CD14-positive monocyte (primary cell): ENCODE measurements around the gene TMF1. TPM values are rescaled to one million over a fixed set of nuclear protein-coding genes. Genes with fewer than 3 reads are reported as not detected.

Source experiments
- DNase-seq, 3 donors: peaks; one replicate each; pipeline ENCODE4 v3.0.0-alpha.2; 2011 to 2022
- H2AFZ ChIP-seq: 2 replicates; pipeline ENCODE4 v1.6.0; 2012; ENCODE audit warnings: mild to moderate bottlenecking, low read depth, low read length, inconsistent platforms; ENCODE audit not compliant: insufficient read depth, poor library complexity, severe bottlenecking
- H3K27ac ChIP-seq, 2 donors: 1 replicate in 1 of 2; 2 replicates in 1 of 2; pipeline ENCODE4 v1.5.1; 2012 to 2013; ENCODE audit warnings: low read length in 2 of 2, control low read depth in 1 of 2, inconsistent platforms in 1 of 2, low read depth in 1 of 2, mild to moderate bottlenecking in 1 of 2
- H3K27me3 ChIP-seq, 2 donors: one replicate each; pipeline versions ENCODE4 v1.6.0 to v1.6.1; 2011 to 2013; ENCODE audit warnings: low read length in 2 of 2; ENCODE audit not compliant: control insufficient read depth in 2 of 2, insufficient read depth in 2 of 2
- H3K36me3 ChIP-seq, 2 donors: replicated peaks in 1 of 2; 1 replicate in 1 of 2; 2 replicates in 1 of 2; pipeline versions ENCODE4 v1.5.1 to v1.6.1; 2012 to 2013; ENCODE audit warnings: low read length in 2 of 2, control low read depth in 1 of 2, inconsistent platforms in 1 of 2, mild to moderate bottlenecking in 1 of 2; ENCODE audit not compliant: insufficient read depth in 2 of 2, control insufficient read depth in 1 of 2
- H3K4me1 ChIP-seq, 2 donors: 1 replicate in 1 of 2; 2 replicates in 1 of 2; pipeline versions ENCODE4 v1.5.1 to v1.6.1; 2012 to 2013; ENCODE audit warnings: low read length in 2 of 2, control low read depth in 1 of 2, inconsistent platforms in 1 of 2, mild to moderate bottlenecking in 1 of 2, moderate library complexity in 1 of 2; ENCODE audit not compliant: insufficient read depth in 2 of 2, control insufficient read depth in 1 of 2
- H3K4me2 ChIP-seq: replicated peaks from 2 replicates; pipeline ENCODE3; 2012; ENCODE audit warnings: low read length, moderate library complexity, mild to moderate bottlenecking; ENCODE audit not compliant: poor library complexity, severe bottlenecking; ENCODE audit errors: extremely low read depth
- H3K4me3 ChIP-seq, 3 experiments: fragments of 200-600 bp in 1 of 3; sonication (generic) in 1 of 3; replicated peaks in 1 of 3; 1 replicate in 2 of 3; 2 replicates in 1 of 3; pipeline ENCODE4 v1.5.1; 2011 to 2013; ENCODE audit warnings: low read length in 3 of 3, mild to moderate bottlenecking in 3 of 3, control low read depth in 2 of 3, low read depth in 2 of 3, inconsistent platforms in 1 of 3, moderate library complexity in 1 of 3
- H3K79me2 ChIP-seq: 2 replicates; pipeline ENCODE4 v1.6.0; 2012; ENCODE audit warnings: mild to moderate bottlenecking, control low read depth, inconsistent platforms, low read length, moderate library complexity; ENCODE audit not compliant: insufficient read depth
- H3K9ac ChIP-seq: 2 replicates; pipeline ENCODE4 v1.6.0; 2017; ENCODE audit warnings: low read length, mild to moderate bottlenecking; ENCODE audit not compliant: insufficient read depth, poor library complexity, severe bottlenecking
- H3K9me3 ChIP-seq, 2 donors: replicated peaks in 1 of 2; 1 replicate in 1 of 2; 2 replicates in 1 of 2; pipeline versions ENCODE4 v1.5.1 to v1.6.1; 2012 to 2013; ENCODE audit warnings: low read length in 2 of 2, control low read depth in 1 of 2; ENCODE audit not compliant: control insufficient read depth in 1 of 2, insufficient read depth in 1 of 2
- H4K20me1 ChIP-seq: 2 replicates; pipeline ENCODE4 v1.6.0; 2012; ENCODE audit warnings: mild to moderate bottlenecking, low read length, control low read depth, moderate library complexity; ENCODE audit not compliant: insufficient read depth
- H3K27ac Mint-ChIP-seq, 7 donors: one replicate each; pipeline ENCODE4 v1.8.0; 2020; ENCODE audit warnings: mild to moderate bottlenecking in 7 of 7, mixed read lengths in 7 of 7, moderate library complexity in 6 of 7, inconsistent platforms in 2 of 7
- H3K27me3 Mint-ChIP-seq, 3 donors: one replicate each; pipeline ENCODE4 v1.8.0; 2021 to 2022; ENCODE audit warnings: low read depth in 3 of 3, mild to moderate bottlenecking in 3 of 3, mixed read lengths in 3 of 3, moderate library complexity in 3 of 3, inconsistent platforms in 1 of 3
- H3K36me3 Mint-ChIP-seq, 2 donors: one replicate each; pipeline ENCODE4 v1.8.0; 2020; ENCODE audit warnings: mixed read lengths in 2 of 2, inconsistent platforms in 1 of 2, mild to moderate bottlenecking in 1 of 2
- H3K4me1 Mint-ChIP-seq: one replicate; pipeline ENCODE4 v1.8.0; 2020; ENCODE audit warnings: mild to moderate bottlenecking, mixed read lengths
- H3K4me3 Mint-ChIP-seq, 2 donors: one replicate each; pipeline ENCODE4 v1.8.0; 2020; ENCODE audit warnings: mild to moderate bottlenecking in 2 of 2, mixed read lengths in 2 of 2, moderate library complexity in 1 of 2
- H3K9me3 Mint-ChIP-seq, 7 donors: one replicate each; pipeline ENCODE4 v1.8.0; 2020 to 2022; ENCODE audit warnings: mixed read lengths in 7 of 7, mild to moderate bottlenecking in 6 of 7, moderate library complexity in 6 of 7, inconsistent platforms in 2 of 7
- CTCF ChIP-seq: fragments of 200-600 bp; IDR thresholded peaks from one replicate; pipeline ENCODE4 v1.8.0; 2022; ENCODE audit warnings: antibody characterized with exemption, mild to moderate bottlenecking
- WGBS: methylation state at CpG from one replicate; pipeline ENCODE4 v1.1.5; 2013; ENCODE audit warnings: missing lambda C conversion rate; ENCODE audit not compliant: insufficient coverage; 5-methylcytosine and 5-hydroxymethylcytosine counted together
- intact Hi-C, 2 donors: fragments of 100-400 bp; cut with micrococcal nuclease; formaldehyde crosslinking; loops; one replicate each; pipeline versions ENCODE4 v1.15.0 to v1.15.1; 2023
- polyA plus RNA-seq, 3 donors: library from polyadenylated mRNA; depleted of rRNA in 1 of 3; unstranded in 2 of 3; stranded (reverse) in 1 of 3; fragments of 300-500 nt in 2 of 3; fragments of >200 nt in 1 of 3; fragmentation: Illumina TruSeq in 2 of 3; gene quantifications; 1 replicate in 2 of 3; 2 replicates in 1 of 3; pipeline ENCODE4 v1.2.3, GENCODE V29; 2012 to 2021

Gene TMF1
- polyA plus RNA-seq, 3 donors: 6.4 to 25.6 (median 23.1) TPM

- H3K27me3 ChIP-seq: no peaks in the 10 kb centered on the region
- Mint-ChIP-seq H3K27me3 (no peaks in the 10 kb centered on the region), H3K4me1 (peaks cover 81% of the 10 kb centered on the region), H3K9me3 (no peaks in the 10 kb centered on the region), H3K27ac (peak overlapping the region in 2 of 7 donors; percentile 69 to 83), H3K4me3 (no peak overlapping the region), H3K36me3 (peaks cover 13 to 24% of the 10 kb centered on the region in 2 donors)
- peaks cover 89 to 93% of the 10 kb centered on the region in 2 donors for H3K4me1 ChIP-seq
- intact Hi-C loops: no loop called here
- peak overlapping the region in 1 of 2 donors; percentile 65 for H3K27ac ChIP-seq
- H3K36me3 ChIP-seq: peaks cover 7 to 24% of the 10 kb centered on the region in 2 donors
- H2AFZ ChIP-seq: no peak overlapping the region
- H4K20me1 ChIP-seq: peaks cover 77% of the 10 kb centered on the region
- H3K79me2 ChIP-seq: peaks cover 92% of the 10 kb centered on the region
- H3K4me3 ChIP-seq: peak overlapping the region in 1 of 3 experiments; percentile 93
- no peak for DNase-seq
- WGBS: 28% methylated on average over 3 of the region's 3 CpGs
- H3K9me3 ChIP-seq: no peaks in the 10 kb centered on the region
- H3K4me2 ChIP-seq: peak overlapping the region; percentile 43
- TF ChIP-seq CTCF: no peak
- no peak overlapping the region for H3K9ac ChIP-seq
Observed at GRCh38 chr3:69090021-69090420, 37.9 kb upstream of the TMF1 start.

- peak overlapping the region in 1 of 3 experiments; percentile 93 for H3K4me3 ChIP-seq
- H3K36me3 Mint-ChIP-seq: peaks cover 10 to 18% of the 10 kb centered on the region in 2 donors
Observed at GRCh38 chr3:69088063-69088462, 35.9 kb upstream of the TMF1 start.

More at GRCh38 chr3:69088063-69088462, 35.9 kb upstream of the TMF1 start:
- peak overlapping the region; percentile 15 to 84 (median 77) for H3K27ac Mint-ChIP-seq
- H4K20me1 ChIP-seq: peaks cover 57% of the 10 kb centered on the region
- peaks cover 75% of the 10 kb centered on the region for H3K79me2 ChIP-seq
- H3K4me2 ChIP-seq: peak overlapping the region; percentile 94
- H3K4me3 Mint-ChIP-seq: peak overlapping the region in 1 of 2 donors; percentile 76
- H3K27ac ChIP-seq: peak overlapping the region in 1 of 2 donors; percentile 94
- no peak overlapping the region for H2AFZ ChIP-seq
- intact Hi-C loops: loop anchor here (5.0 to 10.0 kb wide), 2 partner anchors 36 to 1977 kb away; partner anchors contain the start of gene TMF1 (in 1 of the 2)
- no peak for TF ChIP-seq CTCF
- peaks cover 77% of the 10 kb centered on the region for H3K4me1 Mint-ChIP-seq
- no CpG with 5 or more reads among the region's 2 CpGs for WGBS
- H3K9ac ChIP-seq: no peak overlapping the region
- no peaks in the 10 kb centered on the region for H3K27me3 ChIP-seq
- peaks cover 85 to 89% of the 10 kb centered on the region in 2 donors for H3K4me1 ChIP-seq
- no peaks in the 10 kb centered on the region for H3K27me3 Mint-ChIP-seq
- DNase-seq: peak in 2 of 3 donors; percentile 51 to 59
- H3K36me3 ChIP-seq: peaks cover 7 to 24% of the 10 kb centered on the region in 2 donors
- no peaks in the 10 kb centered on the region for H3K9me3 ChIP-seq
- H3K9me3 Mint-ChIP-seq: no peaks in the 10 kb centered on the region
